HG02885 (cell line): ENCODE measurements around the gene MAP3K15.
A peak's percentile ranks its signal among the peaks of the same experiment; 100 is the strongest.

ENCODE experiments used
- ATAC-seq: cut with Tn5 transposase; IDR thresholded peaks from one replicate; pipeline ENCODE4 v1.9.1; 2021; ENCODE audit warnings: mild to moderate bottlenecking; ENCODE audit not compliant: unreplicated experiment, poor library complexity

Gene MAP3K15

GRCh38 chrX:19514791-19515614, at the start of gene MAP3K15:
TSS of gene MAP3K15 (minus strand) at chrX:19515508. CDS start at chrX:19515261, 247 bp downstream.
- no peak for ATAC-seq

- no peak for ATAC-seq
Observed at GRCh38 chrX:19564606-19565005, 49.3 kb upstream of the MAP3K15 start.

GRCh38 chrX:19563746-19564145, 48.4 kb upstream of the MAP3K15 start:
- ATAC-seq, result peak; percentile 34

GRCh38 chrX:19563327-19563726, 48.0 kb upstream of the MAP3K15 start:
- peak; percentile 62 for ATAC-seq

GRCh38 chrX:19560611-19561010, 45.3 kb upstream of the MAP3K15 start:
- ATAC-seq, result no peak

- ATAC-seq, result no peak
Observed at GRCh38 chrX:19557822-19558221, 42.5 kb upstream of the MAP3K15 start.

- ATAC-seq, result peak; percentile 56
Observed at GRCh38 chrX:19556202-19556601, 40.9 kb upstream of the MAP3K15 start.

GRCh38 chrX:19555683-19556082, 40.4 kb upstream of the MAP3K15 start:
- no peak for ATAC-seq

GRCh38 chrX:19555236-19555635, 39.9 kb upstream of the MAP3K15 start:
- no peak for ATAC-seq

- no peak for ATAC-seq
Observed at GRCh38 chrX:19554786-19555185, 39.5 kb upstream of the MAP3K15 start.

- ATAC-seq, result no peak
Observed at GRCh38 chrX:19552793-19553192, 37.5 kb upstream of the MAP3K15 start.

- ATAC-seq, result peak; percentile 57
Observed at GRCh38 chrX:19549838-19550237, 34.5 kb upstream of the MAP3K15 start.

GRCh38 chrX:19548934-19549333, 33.6 kb upstream of the MAP3K15 start:
- no peak for ATAC-seq

- ATAC-seq, result no peak
Observed at GRCh38 chrX:19548279-19548678, 33.0 kb upstream of the MAP3K15 start.

GRCh38 chrX:19545651-19546050, 30.3 kb upstream of the MAP3K15 start:
- no peak for ATAC-seq

GRCh38 chrX:19544693-19545305, 29.5 kb upstream of the MAP3K15 start:
- ATAC-seq, result peak; percentile 64

- no peak for ATAC-seq
Observed at GRCh38 chrX:19543951-19544381, 28.7 kb upstream of the MAP3K15 start.

GRCh38 chrX:19543020-19543715, 27.9 kb upstream of the MAP3K15 start:
- no peak for ATAC-seq

- ATAC-seq, result no peak
Observed at GRCh38 chrX:19541931-19542330, 26.6 kb upstream of the MAP3K15 start.

GRCh38 chrX:19541196-19541595, 25.9 kb upstream of the MAP3K15 start:
- no peak for ATAC-seq

GRCh38 chrX:19540076-19540475, 24.8 kb upstream of the MAP3K15 start:
- no peak for ATAC-seq
